Sigmoid colon (tissue), 7 donors: Measurements from ENCODE around the gene ATF6B. TPM values are rescaled to one million over a fixed set of nuclear protein-coding genes. Genes with fewer than 3 reads are reported as not detected.
"Not testable (repeated sequence)": the region's sequence is repeated elsewhere in the genome, so short reads cannot be mapped to it uniquely, and the experiment has no call there.

Source experiments
- DNase-seq: peaks from one replicate; pipeline ENCODE4 v3.0.0-alpha.2; 2019
- H3K27ac ChIP-seq, 4 donors: fragments of 200-600 bp; sonication (generic); one replicate each; pipeline ENCODE4 v1.5.1; 2016 to 2019; ENCODE audit warnings: mild to moderate bottlenecking in 1 of 4
- H3K27me3 ChIP-seq, 3 donors: fragments of 200-600 bp; sonication (generic); one replicate each; pipeline ENCODE4 v1.5.1; 2019; ENCODE audit warnings: mild to moderate bottlenecking in 1 of 3
- H3K36me3 ChIP-seq, 4 donors: fragments of 200-600 bp; sonication (generic); one replicate each; pipeline ENCODE4 v1.5.1; 2016 to 2019
- H3K4me1 ChIP-seq, 4 donors: fragments of 200-600 bp; sonication (generic); one replicate each; pipeline ENCODE4 v1.5.1; 2017 to 2019
- H3K4me3 ChIP-seq, 4 donors: fragments of 200-600 bp; sonication (generic); one replicate each; pipeline ENCODE4 v1.5.1; 2017 to 2019; ENCODE audit warnings: mild to moderate bottlenecking in 2 of 4, moderate library complexity in 1 of 4
- H3K9me3 ChIP-seq, 4 donors: fragments of 200-600 bp in 3 of 4; sonication (generic) in 3 of 4; one replicate each; pipeline versions ENCODE4 v1.5.1 to v1.6.1; 2013 to 2019
- CTCF ChIP-seq, 4 experiments: fragments of 450-650 bp in 3 of 4; fragments of 200-600 bp in 1 of 4; IDR thresholded peaks; one replicate each; pipeline ENCODE4 v1.5.1; 2016 to 2019; ENCODE audit warnings: antibody characterized with exemption in 4 of 4, mild to moderate bottlenecking in 3 of 4, moderate library complexity in 2 of 4
- EP300 ChIP-seq, 4 donors: sonication (generic); formaldehyde crosslinking; IDR thresholded peaks; one replicate each; pipeline ENCODE4 v1.6.1; 2017; ENCODE audit warnings: antibody characterized with exemption in 4 of 4
- POLR2A ChIP-seq, 2 donors: fragments of 450-650 bp; IDR thresholded peaks; one replicate each; pipeline ENCODE4 v1.6.1; 2016; ENCODE audit warnings: antibody characterized with exemption in 2 of 2, mild to moderate bottlenecking in 2 of 2, moderate library complexity in 2 of 2
- POLR2AphosphoS5 ChIP-seq, 4 donors: sonication (generic); formaldehyde crosslinking; IDR thresholded peaks; one replicate each; pipeline ENCODE4 v1.6.1; 2017; ENCODE audit warnings: antibody characterized with exemption in 4 of 4
- WGBS, 2 donors: extraction: QIAGEN DNeasy Blood & Tissue Kit; methylation state at CpG; one replicate each; pipeline ENCODE4 v1.1.7; 2013; 5-methylcytosine and 5-hydroxymethylcytosine counted together
- intact Hi-C: fragments of 100-400 bp; cut with DNase I; formaldehyde crosslinking; loops from one replicate; pipeline ENCODE4 v1.15.1; 2023
- polyA plus RNA-seq, 3 donors: library from polyadenylated mRNA; stranded (reverse); fragments of 200-250 nt; gene quantifications; one replicate each; pipeline ENCODE4 v1.2.3, GENCODE V29; 2013
- total RNA-seq, 4 donors: library from RNA; depleted of rRNA; stranded (reverse); fragments of >200 nt; gene quantifications; one replicate each; pipeline ENCODE4 v1.1.0, GENCODE V29; 2016
- donor health status: healthy with polysubstance abuse.
- donor health status: Bipolar disorder and iron deficiency.
- donor health status: healthy.

ATF6B gene
- total and polyA plus RNA-seq, 7 donors: 10.9 to 93.6 (median 24.6) TPM

GRCh38 chr6:32107406-32107805 lies 20.6 kb downstream of the ATF6B start:
- H3K27ac ChIP-seq: peak overlapping the region; percentile 70 to 80 (median 76)
- no peaks in the 10 kb centered on the region for H3K9me3 ChIP-seq
- TF ChIP-seq CTCF (IDR thresholded peaks at IDR 0.05): no peak
- TF ChIP-seq POLR2AphosphoS5 (IDR thresholded peaks at IDR 0.05): no peak
- H3K4me1 ChIP-seq: peaks cover 0 to 57% (median 44%) of the 10 kb centered on the region in 4 donors
- no peak for DNase-seq
- intact Hi-C loops: no loop called here
- no peaks in the 10 kb centered on the region for H3K36me3 ChIP-seq
- 58 to 80% methylated on average over 1 of the region's 1 CpG for WGBS, 2 donors
- peaks cover 0 to 3% (median 0%) of the 10 kb centered on the region in 3 donors for H3K27me3 ChIP-seq
- H3K4me3 ChIP-seq: peak overlapping the region in 3 of 4 donors; percentile 39 to 48 (median 42)

GRCh38 chr6:32105433-32105832 lies 22.6 kb downstream of the ATF6B start:
- 77 to 87% methylated on average over 4 of the region's 4 CpGs for WGBS, 2 donors

GRCh38 chr6:32102255-32102654 lies 25.8 kb downstream of the ATF6B start:
- H3K27me3 ChIP-seq: peaks cover 0 to 11% (median 4%) of the 10 kb centered on the region in 3 donors
- WGBS, 2 donors: 94% methylated on average over 3 of the region's 3 CpGs
- intact Hi-C loops: no loop called here
- no peak for DNase-seq
- TF ChIP-seq POLR2A (IDR thresholded peaks at IDR 0.05) (no peak), EP300 (IDR thresholded peaks at IDR 0.05) (no peak), POLR2AphosphoS5 (IDR thresholded peaks at IDR 0.05) (no peak)
- no peak overlapping the region for H3K27ac ChIP-seq
- no peak overlapping the region for H3K4me3 ChIP-seq
- peaks cover 0 to 8% (median 4%) of the 10 kb centered on the region in 4 donors for H3K4me1 ChIP-seq
- no peaks in the 10 kb centered on the region for H3K36me3 ChIP-seq
- H3K9me3 ChIP-seq: no peaks in the 10 kb centered on the region

More at GRCh38 chr6:32105433-32105832, 22.6 kb downstream of the ATF6B start:
- TF ChIP-seq EP300 (IDR thresholded peaks at IDR 0.05): no peak
- no peak for TF ChIP-seq POLR2A (IDR thresholded peaks at IDR 0.05)
- no peak for TF ChIP-seq CTCF (IDR thresholded peaks at IDR 0.05)
- TF ChIP-seq POLR2AphosphoS5 (IDR thresholded peaks at IDR 0.05): no peak
- intact Hi-C loops: no loop called here
- H3K4me3 ChIP-seq: no peak overlapping the region
- H3K36me3 ChIP-seq: no peaks in the 10 kb centered on the region
- peak overlapping the region in 2 of 4 donors; percentile 77 to 80 for H3K27ac ChIP-seq
- no peak for DNase-seq
- H3K9me3 ChIP-seq: no peaks in the 10 kb centered on the region
- H3K27me3 ChIP-seq: peaks cover 0 to 3% (median 0%) of the 10 kb centered on the region in 3 donors
- H3K4me1 ChIP-seq: peaks cover 0 to 38% (median 24%) of the 10 kb centered on the region in 4 donors

GRCh38 chr6:32100251-32100650 lies 27.8 kb downstream of the ATF6B start:
- H3K27ac ChIP-seq, H3K9me3 ChIP-seq, H3K4me3 ChIP-seq, H3K36me3 ChIP-seq, DNase-seq, intact Hi-C loops: not testable (repeated sequence)
- H3K27me3 ChIP-seq: peaks cover 9 to 31% (median 23%) of the 10 kb centered on the region in 3 donors
- H3K4me1 ChIP-seq: peaks cover 0 to 18% (median 13%) of the 10 kb centered on the region in 4 donors
- WGBS, 2 donors: 77 to 83% methylated on average over 8 of the region's 8 CpGs

- intact Hi-C loops: no loop called here
- no peak overlapping the region for H3K27ac ChIP-seq
- no peak for DNase-seq
- TF ChIP-seq CTCF (IDR thresholded peaks at IDR 0.05) (no peak), POLR2A (IDR thresholded peaks at IDR 0.05) (no peak), EP300 (IDR thresholded peaks at IDR 0.05) (no peak), POLR2AphosphoS5 (IDR thresholded peaks at IDR 0.05) (no peak)
- H3K27me3 ChIP-seq: peaks cover 9 to 34% (median 29%) of the 10 kb centered on the region in 3 donors
- peaks cover 0 to 5% (median 0%) of the 10 kb centered on the region in 4 donors for H3K36me3 ChIP-seq
- H3K4me3 ChIP-seq: no peak overlapping the region
- peaks cover 0 to 35% (median 29%) of the 10 kb centered on the region in 4 donors for H3K4me1 ChIP-seq
- WGBS, 2 donors: 84 to 90% methylated on average over 3 of the region's 3 CpGs
- no peaks in the 10 kb centered on the region for H3K9me3 ChIP-seq
Observed at GRCh38 chr6:32097364-32097763, 30.7 kb downstream of the ATF6B start.
